HepG2 (cell line): ENCODE measurements around the gene ACOXL. TPM values are rescaled to one million over a fixed set of nuclear protein-coding genes. Genes with fewer than 3 reads are reported as not detected.

ENCODE experiments used
- ATAC-seq: fragments of 200-7000 bp; cut with Tn5 transposase; 3 replicates; pipeline ENCODE4 v1.9.1; 2020; ENCODE audit warnings: mild to moderate bottlenecking, moderate library complexity
- BruUV-seq: library from RNA; stranded (reverse); fragments of 400-500 nt; replicated peaks from 2 replicates; lab custom pipeline; 2021; lab: Mats Ljungman, UMichigan
- CTCF ChIA-PET: fragments of 300-600 bp; formaldehyde crosslinking; extraction: SDS; loops from one replicate; lab custom pipeline; 2021; ENCODE audit warnings: low total read pairs, inconsistent platforms, low intra/inter-chr PET ratio; lab: Yijun Ruan, JAX
- POLR2A ChIA-PET: fragments of 350-600 bp; sonication (Branson Sonifier 250); formaldehyde crosslinking; loops from one replicate; lab custom pipeline; 2020; ENCODE audit warnings: antibody characterized with exemption, inconsistent platforms; lab: Yijun Ruan, JAX
- DNase-seq: peaks from one replicate; pipeline ENCODE4 v3.0.0-alpha.2; 2015; ENCODE audit warnings: low spot score
- FAIRE-seq: peaks from 3 replicates; lab custom pipeline; 2011; peaks lifted over from hg19 to GRCh38; lab: Jason Lieb, UNC
- H2AFZ ChIP-seq: one replicate; pipeline ENCODE4 v1.6.1; 2011; ENCODE audit warnings: low read length, inconsistent platforms
- H3K27ac ChIP-seq: fragments of 300-600 bp; 3 replicates; pipeline ENCODE4 v1.8.0; 2011; ENCODE audit warnings: mixed run types, mild to moderate bottlenecking, mixed read lengths, low read length, inconsistent platforms; ENCODE audit not compliant: insufficient read depth; ENCODE audit errors: extremely low read length
- H3K27me3 ChIP-seq, 2 experiments: fragments of 200-600 bp in 1 of 2; 2 replicates in 1 of 2; 3 replicates in 1 of 2; pipeline versions ENCODE4 v1.6.0 to v1.8.0; 2011; ENCODE audit warnings: low read length in 2 of 2, mild to moderate bottlenecking in 2 of 2, moderate library complexity in 2 of 2, inconsistent platforms in 1 of 2; ENCODE audit not compliant: insufficient read depth in 2 of 2, control insufficient read depth in 1 of 2
- H3K36me3 ChIP-seq, 2 experiments: fragments of 200-600 bp in 1 of 2; replicated peaks in 1 of 2; 2 replicates in 1 of 2; 3 replicates in 1 of 2; pipeline versions ENCODE4 v1.5.1 to v1.8.0; 2011; ENCODE audit warnings: low read length in 2 of 2, inconsistent platforms in 1 of 2; ENCODE audit not compliant: insufficient read depth in 2 of 2, control insufficient read depth in 1 of 2
- H3K4me1 ChIP-seq: 2 replicates; pipeline ENCODE4 v1.5.1; 2012; ENCODE audit warnings: low read length, inconsistent platforms; ENCODE audit not compliant: insufficient read depth
- H3K4me2 ChIP-seq: 2 replicates; pipeline ENCODE4 v1.6.0; 2011; ENCODE audit warnings: low read depth, low read length, inconsistent platforms
- H3K4me3 ChIP-seq, 3 experiments: fragments of 200-600 bp in 1 of 3; sonication (generic), shearing (Covaris generic) in 1 of 3; replicated peaks in 1 of 3; 2 replicates each; pipeline ENCODE4 v1.5.1; 2011 to 2016; ENCODE audit warnings: low read length in 3 of 3, inconsistent platforms in 2 of 3, low read depth in 2 of 3, mild to moderate bottlenecking in 2 of 3, control low read depth in 1 of 3, mixed read lengths in 1 of 3; ENCODE audit not compliant: insufficient read depth in 1 of 3
- H3K79me2 ChIP-seq: one replicate; pipeline ENCODE4 v1.6.1; 2011; ENCODE audit warnings: low read length, inconsistent platforms; ENCODE audit not compliant: insufficient read depth
- H3K9ac ChIP-seq: 2 replicates; pipeline ENCODE4 v1.6.0; 2011; ENCODE audit warnings: mild to moderate bottlenecking, low read depth, low read length, inconsistent platforms; ENCODE audit not compliant: insufficient read depth
- H3K9me3 ChIP-seq: 2 replicates; pipeline ENCODE4 v1.5.1; 2012; ENCODE audit warnings: mild to moderate bottlenecking, low read length
- H4K20me1 ChIP-seq: 2 replicates; pipeline ENCODE4 v1.6.0; 2011; ENCODE audit warnings: inconsistent platforms, mild to moderate bottlenecking, low read length, moderate library complexity; ENCODE audit not compliant: insufficient read depth
- ATF6 ChIP-seq: sonication (generic); formaldehyde crosslinking; conservative IDR thresholded peaks from 2 replicates; pipeline ENCODE4 v1.4.0; 2020; ENCODE audit warnings: missing genetic modification reagents
- FOXA3 ChIP-seq: IDR thresholded peaks from 2 replicates; pipeline ENCODE4 v1.6.1; 2016; ENCODE audit warnings: missing genetic modification reagents, missing compliant biosample characterization
- GFI1 ChIP-seq: sonication (generic); formaldehyde crosslinking; IDR thresholded peaks from 2 replicates; pipeline ENCODE4 v1.5.0; 2020; ENCODE audit warnings: missing genetic modification reagents, mild to moderate bottlenecking, borderline replicate concordance
- HBP1 ChIP-seq: IDR thresholded peaks from 2 replicates; pipeline ENCODE4 v1.6.1; 2016; ENCODE audit warnings: low read depth, control low read depth
- KLF16 ChIP-seq, 2 experiments: sonication (generic) in 1 of 2; formaldehyde crosslinking in 1 of 2; IDR thresholded peaks; 2 replicates each; pipeline versions ENCODE4 v1.6.1 to v1.8.0; 2016 to 2023; ENCODE audit warnings: missing genetic modification reagents in 2 of 2, missing compliant biosample characterization in 1 of 2
- NR2F2 ChIP-seq: IDR thresholded peaks from 2 replicates; pipeline ENCODE4 v1.6.1; 2012; ENCODE audit warnings: low read depth, inconsistent platforms, borderline replicate concordance
- ZBTB33 ChIP-seq: sonication (generic); formaldehyde crosslinking; IDR thresholded peaks from 2 replicates; pipeline ENCODE4 v1.4.0; 2020; ENCODE audit warnings: missing genetic modification reagents
- ZFAT ChIP-seq: sonication (generic); formaldehyde crosslinking; conservative IDR thresholded peaks from 2 replicates; pipeline ENCODE4 v1.8.1; 2023; ENCODE audit warnings: missing genetic modification reagents, inconsistent platforms
- ZMYM2 ChIP-seq: sonication (generic); formaldehyde crosslinking; IDR thresholded peaks from 2 replicates; pipeline ENCODE4 v1.8.0; 2022; ENCODE audit warnings: mild to moderate bottlenecking, missing genetic modification reagents
- ZMYM3 ChIP-seq: sonication (generic); formaldehyde crosslinking; IDR thresholded peaks from 2 replicates; pipeline ENCODE4 v1.5.1; 2020; ENCODE audit warnings: mild to moderate bottlenecking, missing genetic modification reagents
- ZNF496 ChIP-seq: sonication (generic); formaldehyde crosslinking; IDR thresholded peaks from 2 replicates; pipeline ENCODE4 v1.8.1; 2023; ENCODE audit warnings: mild to moderate bottlenecking, moderate library complexity, missing genetic modification reagents; ENCODE audit not compliant: insufficient replicate concordance
- ZNF577 ChIP-seq: sonication (generic); formaldehyde crosslinking; IDR thresholded peaks from 2 replicates; pipeline ENCODE4 v1.4.0; 2020; ENCODE audit warnings: mild to moderate bottlenecking, low read depth, missing genetic modification reagents, borderline replicate concordance
- ZNF713 ChIP-seq: sonication (generic); formaldehyde crosslinking; IDR thresholded peaks from 2 replicates; pipeline ENCODE4 v1.4.0; 2020; ENCODE audit warnings: mild to moderate bottlenecking, missing genetic modification reagents
- ZNF772 ChIP-seq: sonication (generic); formaldehyde crosslinking; IDR thresholded peaks from 2 replicates; pipeline ENCODE4 v1.5.0; 2020; ENCODE audit warnings: mild to moderate bottlenecking, missing genetic modification reagents
- WGBS: methylation state at CpG from one replicate; pipeline ENCODE4 v1.1.6; 2017; ENCODE audit warnings: low lambda C conversion rate; 5-methylcytosine and 5-hydroxymethylcytosine counted together
- in situ Hi-C: cut with HindIII; loops from 2 replicates; pipeline ENCODE4 v1.10.0; 2017; ENCODE audit warnings: low pct_unique_long_range_greater_than_20kb; ENCODE audit not compliant: extremely low pct_ligation_motif_present
- intact Hi-C: fragments of 100-400 bp; cut with micrococcal nuclease; formaldehyde crosslinking; loops from one replicate; pipeline ENCODE4 v1.10.0; 2022; ENCODE audit not compliant: unreplicated experiment
- polyA plus RNA-seq, 8 experiments: library from polyadenylated mRNA; depleted of rRNA in 3 of 8; stranded (reverse) in 7 of 8; unstranded in 1 of 8; fragments of >200 nt; fragmentation: Illumina TruSeq in 4 of 8; extraction: Trizol in 4 of 8; gene quantifications; 2 replicates each; pipeline versions ENCODE4 v1.2.1 to v1.2.3, GENCODE V29; 2011 to 2016; ENCODE audit warnings: low read depth in 4 of 8, missing spikeins in 1 of 8, mixed read lengths in 1 of 8; ENCODE audit not compliant: insufficient read depth in 1 of 8
- total RNA-seq, 5 experiments: library from RNA; depleted of rRNA; stranded (reverse); fragments of >200 nt; fragmentation: Illumina TruSeq; extraction: Trizol; gene quantifications; 2 replicates each; pipeline ENCODE4 v1.2.3, GENCODE V29; 2016; ENCODE audit warnings: low read depth in 1 of 5

Gene ACOXL
- total and polyA plus RNA-seq, 2 of the 13 experiments (the other 11 are each of a cell fraction or from before 2014, with no cell fraction given), result not detected

- H3K27me3 ChIP-seq, result peaks cover 6 to 60% of the 10 kb centered on the region in 2 experiments
- H3K4me1 ChIP-seq, result no peaks in the 10 kb centered on the region
- H3K4me2 ChIP-seq, result no peak overlapping the region
- H4K20me1 ChIP-seq, result no peaks in the 10 kb centered on the region
- H3K36me3 ChIP-seq, result no peaks in the 10 kb centered on the region
- no peaks in the 10 kb centered on the region for H3K79me2 ChIP-seq
- no peak for TF ChIP-seq HBP1
- TF ChIP-seq ZBTB33 (CRISPR knock-in tag), result no peak
- no peak for TF ChIP-seq FOXA3 (CRISPR knock-in tag)
- no peak for TF ChIP-seq ZMYM2
- TF ChIP-seq GFI1, result no peak
- TF ChIP-seq KLF16 (CRISPR knock-in tag; IDR thresholded peaks at IDR 0.05), result no peak
- TF ChIP-seq ZNF772 (CRISPR knock-in tag), result no peak
- no peak for TF ChIP-seq ZNF713
- TF ChIP-seq ZFAT (CRISPR knock-in tag), result no peak
- TF ChIP-seq ZMYM3 (CRISPR knock-in tag), result no peak
- TF ChIP-seq ATF6 (CRISPR knock-in tag), result no peak
- TF ChIP-seq ZNF496 (CRISPR knock-in tag), result no peak
- TF ChIP-seq ZNF577 (CRISPR knock-in tag), result no peak
- TF ChIP-seq NR2F2, result no peak
- 15% methylated on average over 8 of the region's 8 CpGs for WGBS
- ChIA-PET POLR2A (no interaction called here), CTCF (no interaction called here)
- no peak overlapping the region for H3K9ac ChIP-seq
- intact Hi-C loops (no loop called here), in situ Hi-C loops (no loop called here)
- ATAC-seq, result no peak
- BruUV-seq, result no TSS peak
- H3K9me3 ChIP-seq, result no peaks in the 10 kb centered on the region
- DNase-seq, result no peak
- no peak overlapping the region for H3K4me3 ChIP-seq
- FAIRE-seq, result no peak
- no peak overlapping the region for H3K27ac ChIP-seq
- H2AFZ ChIP-seq, result no peak overlapping the region
Measured at GRCh38 chr2:110747522-110748488, 15.4 kb downstream of the ACOXL start.
